ENCODE measurements around the gene TTK.

DNA sequence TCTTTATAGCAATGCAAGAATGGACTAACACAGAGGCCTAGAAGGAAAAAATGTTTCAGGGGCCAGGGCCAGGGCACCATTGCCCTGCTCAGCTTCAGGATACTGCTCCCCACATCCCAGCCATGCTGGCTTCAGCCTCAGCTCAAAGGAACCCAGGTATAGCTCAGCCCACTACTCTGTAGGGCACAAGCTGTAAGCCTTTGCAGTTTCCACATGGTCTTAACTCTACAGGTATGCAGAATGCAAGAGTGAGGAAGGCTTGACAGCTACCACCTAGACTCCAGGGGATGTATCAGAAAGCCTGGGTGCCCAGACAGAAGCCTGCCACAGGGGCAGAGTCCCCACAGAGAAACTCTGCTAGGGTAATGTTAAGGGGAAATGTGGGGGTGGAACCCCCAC lies 10.5 kb upstream of the TTK start:
- TF ChIP-seq, protein P1, sequence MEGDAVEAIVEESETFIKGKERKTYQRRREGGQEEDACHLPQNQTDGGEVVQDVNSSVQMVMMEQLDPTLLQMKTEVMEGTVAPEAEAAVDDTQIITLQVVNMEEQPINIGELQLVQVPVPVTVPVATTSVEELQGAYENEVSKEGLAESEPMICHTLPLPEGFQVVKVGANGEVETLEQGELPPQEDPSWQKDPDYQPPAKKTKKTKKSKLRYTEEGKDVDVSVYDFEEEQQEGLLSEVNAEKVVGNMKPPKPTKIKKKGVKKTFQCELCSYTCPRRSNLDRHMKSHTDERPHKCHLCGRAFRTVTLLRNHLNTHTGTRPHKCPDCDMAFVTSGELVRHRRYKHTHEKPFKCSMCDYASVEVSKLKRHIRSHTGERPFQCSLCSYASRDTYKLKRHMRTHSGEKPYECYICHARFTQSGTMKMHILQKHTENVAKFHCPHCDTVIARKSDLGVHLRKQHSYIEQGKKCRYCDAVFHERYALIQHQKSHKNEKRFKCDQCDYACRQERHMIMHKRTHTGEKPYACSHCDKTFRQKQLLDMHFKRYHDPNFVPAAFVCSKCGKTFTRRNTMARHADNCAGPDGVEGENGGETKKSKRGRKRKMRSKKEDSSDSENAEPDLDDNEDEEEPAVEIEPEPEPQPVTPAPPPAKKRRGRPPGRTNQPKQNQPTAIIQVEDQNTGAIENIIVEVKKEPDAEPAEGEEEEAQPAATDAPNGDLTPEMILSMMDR (IDR thresholded peaks at IDR 0.05), result no peak
- TF ChIP-seq POLR2A (IDR thresholded peaks at IDR 0.05), result no peak
